ENCODE data around the gene CD48.

Gene CD48

DNA sequence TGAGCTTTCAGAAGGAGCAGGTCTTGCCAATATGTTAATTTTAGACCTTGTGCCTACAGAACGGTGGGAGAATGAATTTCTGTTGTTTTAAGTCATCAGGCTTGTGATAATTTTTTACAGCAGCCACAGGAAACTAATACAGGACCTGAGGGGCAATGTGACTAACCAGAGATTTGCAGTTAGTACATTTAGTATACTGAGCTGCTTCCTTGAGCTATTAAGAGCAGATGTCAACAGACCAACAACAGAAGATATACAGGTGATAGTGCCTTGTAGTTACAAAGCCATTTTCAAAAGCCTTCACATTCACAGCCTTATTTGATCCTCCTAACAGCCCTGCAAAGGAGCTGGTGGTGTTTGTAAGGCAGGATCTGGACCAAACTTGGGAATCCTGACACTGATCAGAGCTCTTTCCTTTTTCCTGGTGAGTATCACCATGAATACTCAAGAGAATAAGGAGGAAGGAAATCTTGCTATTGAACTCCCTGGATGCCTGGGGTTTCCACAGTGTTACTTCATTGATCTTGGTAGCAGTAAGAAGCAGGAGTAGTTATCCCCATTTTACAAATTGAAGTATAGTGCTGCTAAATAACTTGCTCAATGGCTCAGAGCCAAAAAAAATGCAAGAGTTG, 60.1 kb downstream of the CD48 start:
- no peak for DNase-seq (ENCODE audit: low read depth)

DNA sequence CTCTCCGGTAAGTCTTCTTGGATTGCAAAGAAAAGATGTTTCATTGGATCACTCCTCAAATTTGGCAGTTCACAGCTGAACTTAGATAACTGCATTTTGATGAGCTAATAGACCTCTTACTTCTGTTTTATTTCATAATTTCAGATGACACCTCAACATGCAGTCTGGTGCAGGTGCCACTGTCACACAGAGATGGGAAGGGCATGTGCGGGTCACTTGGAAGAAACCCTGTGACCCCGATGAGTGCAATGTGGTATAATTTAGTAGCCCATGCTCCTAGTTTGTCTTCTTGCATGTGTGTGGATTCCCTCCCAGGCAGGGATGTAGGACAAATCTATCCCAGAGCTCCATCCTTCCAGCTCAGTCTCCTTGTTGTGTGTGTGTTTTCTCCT, 64.3 kb downstream of the CD48 start:
- DNase-seq (ENCODE audit: low read depth), result no peak

DNA sequence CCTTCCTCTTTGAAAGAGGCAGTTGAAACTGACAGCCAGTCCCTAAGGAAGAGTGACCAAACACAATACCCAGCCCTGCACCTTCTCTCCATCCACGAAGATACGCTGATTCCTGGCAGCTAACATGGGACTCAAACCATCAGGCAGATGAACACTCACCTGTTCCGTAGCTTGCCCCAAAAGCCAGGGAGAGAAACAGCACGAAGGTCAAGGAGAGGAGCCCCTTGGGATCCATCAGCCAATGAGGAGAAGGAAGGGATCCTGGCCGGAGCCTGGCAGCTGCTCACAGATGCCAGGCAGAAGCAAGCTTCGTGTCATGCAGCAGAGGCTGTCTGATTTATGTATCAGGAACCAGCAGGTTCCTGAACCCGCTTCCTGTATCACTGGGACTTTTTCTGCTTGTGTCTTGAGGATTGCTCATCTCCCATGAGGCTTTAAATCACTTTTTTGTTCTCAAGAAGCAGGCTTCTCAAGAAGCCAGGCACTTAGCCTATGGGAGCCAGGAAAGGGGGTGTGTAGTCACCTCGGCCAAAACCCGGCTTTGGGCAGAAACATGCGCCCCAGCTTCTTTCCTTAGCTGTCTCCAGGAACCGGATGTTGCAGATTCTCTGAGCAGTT, 64.8 kb downstream of the CD48 start, which contains the start of gene SLAMF1:
Gene SLAMF1, minus strand, starts transcription at position 334 of the 618 bp plus-strand sequence. Its CDS starts 99 bp downstream, at position 235.
- no peak for DNase-seq (ENCODE audit: low read depth)

DNA sequence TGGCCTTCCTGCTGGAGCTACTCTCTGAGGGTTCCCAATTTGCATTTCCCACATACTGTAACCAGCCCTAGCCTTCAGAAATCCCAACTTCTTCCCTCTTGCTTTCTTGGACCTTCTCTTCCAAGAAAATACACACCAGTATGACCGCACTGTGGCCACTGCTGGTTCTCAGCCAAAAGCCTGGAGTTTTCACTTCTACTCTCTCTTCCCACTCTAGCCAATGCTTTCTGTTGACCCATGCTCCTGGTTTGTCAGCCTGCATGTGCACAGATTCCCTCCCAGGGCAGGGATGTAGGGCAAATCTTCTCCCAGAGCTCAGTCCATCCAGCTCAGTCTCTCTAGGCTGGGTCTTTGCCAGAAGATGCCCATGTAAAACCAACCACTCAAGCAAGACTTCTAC, 65.4 kb downstream of the CD48 start:
- DNase-seq (ENCODE audit: low read depth), result no peak

DNA sequence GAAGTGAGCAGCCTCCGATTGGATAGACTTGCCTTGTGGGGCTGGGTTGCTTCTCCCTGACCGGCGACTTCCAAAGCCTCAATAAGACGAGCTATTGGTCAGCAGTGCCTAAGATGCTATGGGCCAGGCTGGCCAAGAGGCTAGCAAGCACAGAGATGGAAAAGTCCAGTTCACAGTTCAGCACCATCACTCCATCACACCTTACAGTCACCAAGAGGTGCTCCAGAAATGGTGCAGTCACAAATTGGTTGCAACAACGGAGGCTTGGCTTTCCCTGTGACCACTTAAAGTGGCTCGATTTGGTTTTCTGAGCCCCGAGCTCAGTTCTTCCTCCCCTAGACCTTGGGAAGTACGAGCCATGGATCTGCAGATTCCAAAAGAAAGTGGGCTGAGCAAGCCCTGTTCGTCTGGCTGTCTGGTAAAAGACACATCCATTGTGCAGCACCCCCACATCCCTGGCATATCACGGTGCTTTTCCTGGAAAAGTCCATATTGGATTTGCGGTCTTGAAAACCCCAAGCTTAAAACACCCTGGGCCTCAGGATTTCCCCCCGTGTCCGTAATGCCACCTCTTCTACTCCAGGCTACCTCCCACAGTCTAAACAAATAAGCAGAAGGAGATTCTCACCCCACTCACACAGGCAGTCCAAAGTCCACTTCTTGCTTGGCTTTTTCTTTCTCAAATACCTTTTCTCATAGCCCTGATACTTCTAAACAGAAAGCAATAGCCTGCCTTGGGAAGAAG, 66.1 kb downstream of the CD48 start:
- no peak for DNase-seq (ENCODE audit: low read depth)

DNA sequence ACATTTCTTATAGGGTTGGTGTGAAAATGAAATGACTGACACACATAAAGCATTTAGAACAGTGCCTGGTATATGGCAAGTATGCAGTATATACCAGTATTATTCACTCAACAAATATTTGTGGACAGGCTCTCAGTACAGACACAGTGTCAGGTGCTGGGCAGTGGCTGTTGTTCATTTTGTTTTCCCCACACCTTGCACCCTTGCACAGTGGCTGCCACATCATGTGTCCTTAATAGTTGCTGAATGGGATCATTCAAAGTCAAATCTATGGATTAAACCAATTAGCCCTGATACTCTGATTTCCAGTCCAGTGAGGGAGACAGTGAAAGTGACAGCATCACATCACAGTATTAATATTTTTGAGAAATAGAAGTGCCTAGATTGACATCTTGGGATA, 67.2 kb downstream of the CD48 start:
- DNase-seq (ENCODE audit: low read depth), result no peak

DNA sequence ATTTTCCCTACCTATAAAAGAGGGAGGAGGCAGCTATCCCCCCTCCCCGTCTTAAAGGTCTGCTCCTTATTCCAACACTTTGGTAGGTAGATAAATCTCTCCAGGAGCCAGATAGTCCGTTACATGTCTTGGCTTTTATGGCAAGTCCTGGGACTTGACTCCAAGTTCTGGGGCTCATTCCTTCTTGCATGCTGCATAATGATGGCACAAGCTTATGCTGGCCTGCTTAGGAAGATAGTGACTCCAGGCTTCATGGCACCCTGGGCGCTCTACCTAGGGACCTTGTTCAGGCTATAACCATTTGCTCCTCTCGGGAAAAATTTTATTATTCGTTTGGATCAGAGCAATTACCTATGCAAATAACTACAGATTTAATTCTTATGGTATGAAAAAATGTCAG, 68.5 kb downstream of the CD48 start:
- no peak for DNase-seq (ENCODE audit: low read depth)

DNA sequence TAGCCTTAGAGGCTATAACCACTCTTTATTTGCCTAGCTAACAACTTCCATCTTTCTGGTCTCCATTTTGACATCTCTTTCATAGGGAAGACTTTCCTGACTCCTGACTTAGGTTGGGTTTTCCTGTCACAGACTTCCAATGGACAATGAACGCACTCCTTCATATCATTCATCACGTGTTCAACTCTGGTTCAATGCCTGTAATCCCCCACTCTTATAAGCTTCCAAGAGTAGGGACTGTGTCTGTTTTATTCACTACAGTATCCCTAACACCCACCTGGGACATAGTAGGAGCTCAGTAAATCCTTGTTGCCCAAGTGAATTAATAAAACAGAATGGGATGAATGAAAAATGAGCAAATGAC, 69.4 kb downstream of the CD48 start:
- no peak for DNase-seq (ENCODE audit: low read depth)

DNA sequence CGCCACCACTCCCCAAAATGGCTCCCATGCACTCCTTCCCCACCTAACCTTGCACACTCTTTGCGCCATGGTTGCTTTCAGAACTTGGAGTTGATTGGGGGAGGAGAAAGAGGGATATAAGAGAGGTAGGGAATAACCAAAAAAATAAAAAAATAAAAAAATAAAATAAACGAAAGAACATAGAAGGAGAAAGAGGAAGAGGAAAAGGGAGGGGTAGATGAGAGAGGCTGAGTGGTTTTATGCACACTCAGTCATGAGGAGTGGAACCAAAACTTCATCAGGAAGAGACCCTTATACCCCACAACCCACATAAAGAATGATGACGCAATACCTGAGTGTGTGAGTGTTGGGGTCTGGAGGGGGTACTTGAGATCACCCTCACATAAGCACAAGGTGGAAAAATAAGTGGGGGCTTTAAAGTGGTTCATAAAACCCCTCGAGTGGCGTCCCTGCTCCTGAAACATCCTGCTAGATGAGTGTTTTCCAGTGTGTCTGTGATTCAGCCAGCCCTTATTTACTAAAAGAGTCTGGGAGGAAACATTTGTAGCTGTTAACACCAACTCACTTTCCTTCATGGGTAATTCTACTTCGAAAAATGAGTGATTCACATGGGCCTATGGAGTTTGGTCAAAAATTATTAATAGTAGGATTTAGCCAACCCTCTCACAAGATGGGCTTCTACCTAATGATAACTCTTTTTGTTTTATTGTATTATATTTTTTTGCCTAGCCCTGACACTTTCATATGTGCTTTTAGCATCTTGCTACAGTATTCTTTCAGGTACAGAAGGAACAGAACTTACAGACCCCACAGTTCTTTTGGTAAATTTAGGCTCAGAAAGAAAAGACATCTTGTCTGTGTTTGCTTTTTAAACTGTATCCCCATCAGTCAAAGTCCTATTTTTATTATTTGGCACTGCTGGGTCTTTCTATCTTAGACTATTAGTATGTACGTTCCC, 70.0 kb downstream of the CD48 start:
- DNase-seq (ENCODE audit: low read depth), result no peak

DNA sequence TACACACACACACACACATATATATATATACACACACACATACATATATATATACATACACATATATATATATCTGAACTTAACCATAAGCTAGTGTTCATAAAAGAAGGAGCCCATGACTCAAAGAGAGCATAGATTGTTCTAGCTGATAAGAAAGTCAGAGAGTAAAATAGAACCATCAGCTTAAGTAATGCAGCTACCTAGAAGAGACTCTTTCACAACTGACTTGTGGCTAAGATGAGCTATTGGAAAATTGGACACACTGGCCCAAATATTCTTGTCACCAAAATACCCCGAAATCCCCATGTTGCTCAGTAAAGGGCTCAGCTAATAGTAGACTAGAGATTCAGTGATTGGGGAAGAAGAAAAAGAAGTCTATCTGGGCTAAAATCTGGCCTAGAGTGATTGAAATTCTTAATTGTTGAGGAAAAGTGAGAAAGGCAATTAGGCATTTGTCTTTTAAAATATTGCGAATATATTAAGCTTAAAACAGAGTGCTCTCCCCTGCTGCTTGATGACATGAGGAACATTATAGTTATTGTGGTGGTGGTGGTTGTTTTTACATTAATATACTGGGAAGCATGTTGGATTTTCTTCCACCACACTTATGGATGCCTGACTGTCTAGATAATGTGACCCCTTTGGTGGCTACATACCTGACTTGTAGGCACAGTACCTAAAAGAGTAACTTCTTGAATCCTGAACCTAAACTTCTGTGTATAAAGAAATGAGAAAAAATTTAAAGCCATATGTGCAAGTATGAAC, 71.1 kb downstream of the CD48 start:
- DNase-seq (ENCODE audit: low read depth), result no peak

DNA sequence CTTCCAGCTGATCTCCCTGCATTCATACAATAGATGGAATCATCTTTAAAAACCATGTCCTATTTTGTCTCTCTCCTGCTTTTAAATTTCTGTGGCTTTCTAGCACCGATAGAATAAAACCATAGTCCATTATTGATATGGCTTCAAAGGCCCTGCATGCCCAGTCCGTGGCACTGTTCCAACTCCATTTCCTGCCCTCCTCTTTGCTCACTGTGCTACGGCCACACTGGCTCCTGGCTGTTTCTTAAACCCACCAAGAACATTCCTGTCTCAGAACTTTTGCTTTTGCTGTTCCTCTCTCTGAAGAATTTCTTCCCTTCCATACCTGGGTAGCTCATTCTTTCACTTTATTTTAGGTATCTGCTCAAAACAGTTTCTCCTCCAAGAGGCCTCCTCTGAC, 72.0 kb downstream of the CD48 start:
- DNase-seq (ENCODE audit: low read depth), result no peak

DNA sequence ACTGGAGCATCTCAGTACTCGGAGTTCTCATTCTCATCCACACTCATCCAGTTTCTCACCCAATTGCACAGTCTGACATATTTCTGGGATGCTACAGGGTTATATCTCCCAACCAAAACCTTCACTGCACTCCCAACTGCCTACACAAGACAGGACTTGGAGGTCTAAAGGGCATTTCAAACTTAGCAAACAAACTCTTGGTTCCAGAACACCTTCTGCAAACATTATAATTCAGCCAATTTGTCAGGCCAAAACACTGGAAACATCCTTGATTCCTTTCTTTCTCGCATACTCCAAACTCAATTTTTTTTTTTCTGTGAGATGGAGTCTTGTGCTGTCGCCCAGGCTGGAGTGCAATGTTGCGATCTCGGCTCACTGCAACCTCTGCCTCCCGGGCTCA, 72.7 kb downstream of the CD48 start:
- no peak for DNase-seq (ENCODE audit: low read depth)

DNA sequence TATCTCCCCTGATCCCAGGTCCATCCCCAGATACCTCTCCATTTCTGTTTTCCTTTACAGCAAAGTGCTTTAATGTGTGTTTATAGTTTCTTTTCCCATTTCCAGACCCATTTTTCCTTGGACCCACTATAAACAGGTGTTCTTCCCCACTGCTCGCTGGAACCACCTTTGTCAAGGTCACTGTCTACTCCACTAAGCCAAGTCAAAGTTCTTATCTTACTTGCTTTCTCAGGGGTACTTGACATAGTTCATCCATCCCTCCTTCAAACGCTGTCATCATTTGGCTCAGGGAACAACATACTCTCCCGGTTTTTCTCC, 73.1 kb downstream of the CD48 start:
- DNase-seq (ENCODE audit: low read depth), result no peak

DNA sequence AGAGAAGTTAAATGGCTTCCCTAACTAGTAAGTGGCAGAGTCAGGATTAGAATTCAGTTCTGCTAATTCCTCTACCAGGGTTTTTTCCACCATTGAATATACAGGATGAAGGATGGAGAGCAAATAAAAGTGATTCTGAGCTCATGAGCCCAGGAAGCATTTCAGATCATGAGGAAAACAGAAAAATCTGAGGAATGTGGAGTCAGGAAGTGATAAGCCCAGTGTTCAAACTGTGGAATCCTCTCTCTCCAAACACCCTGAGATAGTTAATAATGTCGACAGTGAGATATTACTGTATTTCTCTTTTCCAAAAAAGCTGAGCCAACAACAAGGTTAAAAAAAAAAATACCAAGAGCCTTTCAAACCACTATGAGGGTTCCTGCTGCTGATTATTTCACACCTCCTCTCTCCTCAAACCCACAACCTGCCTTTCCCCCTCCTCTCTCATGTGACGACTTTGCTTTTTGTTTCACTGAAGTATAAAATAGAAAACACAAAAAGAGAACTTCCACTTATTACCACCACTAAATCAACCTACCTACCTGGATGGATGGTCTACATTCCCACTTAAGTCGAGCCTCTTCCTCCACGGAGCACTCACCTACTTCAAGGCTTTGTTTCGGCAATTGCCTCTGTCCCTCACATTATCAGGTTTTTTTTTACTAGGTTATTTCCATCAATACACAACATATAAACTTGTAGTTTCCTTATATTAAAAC, 73.6 kb downstream of the CD48 start:
- DNase-seq (ENCODE audit: low read depth), result peak; percentile 53

DNA sequence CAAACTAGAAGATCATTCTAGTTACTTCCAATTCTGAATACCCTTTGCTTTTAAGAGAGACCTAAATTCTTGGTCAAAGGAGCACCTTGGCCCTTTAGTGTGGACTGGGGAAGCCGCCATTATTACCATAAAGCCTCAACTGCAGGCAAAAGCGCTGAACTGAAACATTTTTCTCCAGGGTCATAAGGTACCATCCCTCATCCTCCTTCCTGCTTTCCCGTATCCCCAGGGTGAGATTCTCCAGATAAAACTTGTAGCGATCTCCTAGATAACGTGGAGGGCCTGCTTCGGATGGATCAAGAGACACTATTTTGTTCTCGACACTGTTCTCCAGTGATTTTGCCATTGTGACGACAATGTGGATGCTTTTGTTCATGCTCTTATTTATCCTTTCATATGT, 74.6 kb downstream of the CD48 start:
- no peak for DNase-seq (ENCODE audit: low read depth)

DNA sequence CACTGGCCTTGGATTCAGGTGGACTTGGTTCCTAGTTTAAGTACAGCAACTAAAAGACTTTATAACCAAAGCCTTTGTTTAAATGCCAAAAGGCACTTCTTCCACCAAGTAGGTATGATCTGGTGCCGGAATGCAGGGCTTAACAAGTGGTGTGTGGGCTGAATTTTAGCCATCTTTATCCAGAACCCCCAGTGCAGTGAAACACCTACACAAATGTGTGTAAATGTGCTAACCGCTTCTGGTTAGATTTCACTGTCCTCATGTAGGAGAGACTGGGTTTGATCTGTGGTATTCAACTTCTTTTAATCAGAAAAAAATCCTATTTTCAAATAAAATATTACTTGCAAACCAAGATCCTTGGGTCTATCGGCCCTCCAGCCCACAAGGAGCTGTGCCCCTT, 75.1 kb downstream of the CD48 start:
- no peak for DNase-seq (ENCODE audit: low read depth)

DNA sequence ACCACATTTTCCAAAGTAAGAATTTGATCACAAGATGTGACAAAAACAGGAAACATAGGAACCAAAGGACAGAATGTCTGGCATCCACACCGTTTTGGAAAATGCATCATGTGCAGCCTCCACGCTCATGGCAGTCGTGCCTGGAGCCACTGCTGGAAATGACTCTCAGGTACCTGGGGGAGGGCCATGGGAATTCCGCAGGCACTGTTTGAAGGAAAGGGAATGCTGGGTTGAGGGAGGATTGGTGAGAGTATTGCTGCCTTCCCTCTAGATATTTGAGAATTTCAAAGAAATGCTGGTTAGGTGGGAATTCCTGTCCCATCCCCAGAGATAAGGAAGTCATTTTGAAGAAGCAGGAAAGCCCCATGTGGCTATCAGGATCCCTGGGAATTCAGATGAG, 75.5 kb downstream of the CD48 start:
- DNase-seq (ENCODE audit: low read depth), result no peak

DNA sequence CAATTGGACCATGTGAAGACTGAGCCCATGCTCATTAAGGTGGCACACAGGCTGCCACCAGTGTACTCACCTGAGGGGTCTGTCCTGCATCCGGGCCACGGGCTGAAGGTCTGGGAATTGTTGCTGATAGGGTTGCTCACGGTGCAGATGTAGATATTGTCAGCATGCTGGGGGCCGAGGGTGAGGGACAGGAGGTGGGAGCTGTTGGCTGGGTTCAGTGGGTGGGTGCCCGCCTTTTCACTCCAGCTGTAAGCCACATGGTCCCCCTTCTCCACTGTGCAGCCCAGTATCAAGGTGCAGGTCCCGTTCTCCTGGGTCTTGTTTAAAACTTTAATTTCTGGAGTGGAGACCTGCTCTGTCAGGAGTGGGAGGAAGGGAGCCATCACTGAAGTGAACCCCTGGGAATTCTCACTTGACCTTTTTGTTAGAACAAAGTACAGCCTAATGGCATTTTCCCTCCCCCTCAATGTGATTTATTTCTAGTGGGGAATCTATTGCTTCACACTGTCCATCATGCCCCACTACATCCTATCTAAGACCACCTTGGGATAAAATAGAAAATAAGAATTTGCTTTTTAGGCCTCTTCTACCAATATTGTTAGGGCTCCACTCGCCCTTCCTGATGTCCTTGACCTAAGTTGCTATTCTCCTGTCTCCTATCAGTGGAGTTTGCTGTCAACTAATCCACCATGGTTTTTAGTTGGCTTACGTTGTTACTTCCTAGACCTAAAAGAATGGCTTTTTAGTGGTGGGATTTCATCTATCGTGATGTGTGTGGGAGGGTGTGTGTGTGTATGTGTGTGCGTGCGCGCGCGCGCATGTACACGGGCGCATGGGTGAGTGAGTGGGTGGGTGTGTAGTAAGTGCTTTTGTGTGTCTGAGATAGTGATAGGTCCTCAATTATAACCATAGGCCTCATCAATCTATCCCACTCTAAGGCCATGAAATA, 76.8 kb downstream of the CD48 start:
- no peak for DNase-seq (ENCODE audit: low read depth)

DNA sequence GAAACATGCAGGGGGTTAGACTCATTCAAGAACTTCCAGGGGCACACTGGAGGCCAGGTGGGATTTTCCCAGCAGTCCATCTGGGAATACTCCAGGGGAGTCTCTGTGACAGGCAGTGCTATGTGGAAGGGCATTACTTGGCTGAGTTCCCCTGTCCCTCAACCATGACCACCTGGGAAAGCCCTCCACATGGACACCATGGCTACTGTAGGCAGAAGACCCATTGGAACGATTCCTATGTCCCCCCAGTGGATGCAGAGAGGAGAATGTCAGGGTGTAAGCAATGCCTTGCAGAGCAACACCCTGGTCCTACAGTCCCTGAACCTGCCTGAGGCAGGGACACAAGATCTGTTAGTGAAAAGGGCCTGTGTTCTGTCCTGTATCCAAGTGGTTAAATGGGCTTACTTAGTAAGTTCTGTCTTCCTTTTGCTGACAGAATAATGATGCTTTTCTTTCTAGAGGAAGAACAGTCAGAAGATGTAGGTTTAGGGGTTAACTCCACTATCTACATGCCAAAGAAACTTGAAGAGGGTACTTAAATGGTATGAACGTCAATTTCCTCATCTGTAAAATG, 78.2 kb downstream of the CD48 start:
- no peak for DNase-seq (ENCODE audit: low read depth)

All from activated gamma-delta T cell treated with anti-CD3 and anti-CD28 coated beads, Interleukin-2, amount 50 U/mL, for 16 hours (primary cell).